Testis (tissue), 3 donors: Measurements from ENCODE around the gene TAF3. TPM values are rescaled to one million over a fixed set of nuclear protein-coding genes. Genes with fewer than 3 reads are reported as not detected.

Experiments
- DNase-seq: peaks from one replicate; pipeline ENCODE4 v3.0.0-alpha.2; 2019
- H3K27ac ChIP-seq, 2 donors: fragments of 200-600 bp; sonication (generic); one replicate each; pipeline ENCODE4 v1.5.1; 2019
- H3K27me3 ChIP-seq: fragments of 200-600 bp; sonication (generic); one replicate; pipeline ENCODE4 v1.5.1; 2019
- H3K36me3 ChIP-seq: fragments of 200-600 bp; sonication (generic); one replicate; pipeline ENCODE4 v1.5.1; 2017; ENCODE audit warnings: low read depth; ENCODE audit errors: missing control alignments
- H3K4me1 ChIP-seq: fragments of 200-600 bp; sonication (generic); one replicate; pipeline ENCODE4 v1.5.1; 2019
- H3K4me3 ChIP-seq, 2 donors: fragments of 200-600 bp; sonication (generic); one replicate each; pipeline ENCODE4 v1.5.1; 2017 to 2019
- H3K9me3 ChIP-seq: fragments of 200-600 bp; sonication (generic); one replicate; pipeline ENCODE4 v1.5.1; 2017
- CTCF ChIP-seq, 3 experiments: fragments of 450-650 bp in 2 of 3; fragments of 200-600 bp in 1 of 3; sonication (generic) in 1 of 3; IDR thresholded peaks; one replicate each; pipeline ENCODE4 v1.5.1; 2016 to 2019; ENCODE audit warnings: antibody characterized with exemption in 3 of 3, mild to moderate bottlenecking in 2 of 3, moderate library complexity in 1 of 3
- POLR2A ChIP-seq: fragments of 450-650 bp; IDR thresholded peaks from one replicate; pipeline ENCODE4 v1.6.1; 2017; ENCODE audit warnings: antibody characterized with exemption, mild to moderate bottlenecking, moderate library complexity
- WGBS, 2 donors: methylation state at CpG; one replicate each; pipeline ENCODE4 v1.1.5; 2018; 5-methylcytosine and 5-hydroxymethylcytosine counted together
- intact Hi-C: fragments of 100-400 bp; cut with DNase I; formaldehyde crosslinking; loops from one replicate; pipeline ENCODE4 v1.15.1; 2023; ENCODE audit warnings: low total_unique reads
- polyA plus RNA-seq: library from polyadenylated mRNA; stranded (reverse); fragments of 350-450 nt; fragmentation: Illumina TruSeq; extraction: RNeasy Lipid Tissue Mini Kit (QIAGEN cat#74804); gene quantifications from one replicate; pipeline ENCODE4 v1.2.3, GENCODE V29; 2014; ENCODE audit warnings: low read depth, low replicate concordance; ENCODE audit not compliant: insufficient read depth
- total RNA-seq, 2 donors: library from RNA; depleted of rRNA; stranded (reverse); fragments of >200 nt; gene quantifications; one replicate each; pipeline ENCODE4 v1.2.3, GENCODE V29; 2016

The TAF3 gene
- total and polyA plus RNA-seq, 3 donors from 2014 or later: 7.0 to 33.0 (median 32.8) TPM

DNA sequence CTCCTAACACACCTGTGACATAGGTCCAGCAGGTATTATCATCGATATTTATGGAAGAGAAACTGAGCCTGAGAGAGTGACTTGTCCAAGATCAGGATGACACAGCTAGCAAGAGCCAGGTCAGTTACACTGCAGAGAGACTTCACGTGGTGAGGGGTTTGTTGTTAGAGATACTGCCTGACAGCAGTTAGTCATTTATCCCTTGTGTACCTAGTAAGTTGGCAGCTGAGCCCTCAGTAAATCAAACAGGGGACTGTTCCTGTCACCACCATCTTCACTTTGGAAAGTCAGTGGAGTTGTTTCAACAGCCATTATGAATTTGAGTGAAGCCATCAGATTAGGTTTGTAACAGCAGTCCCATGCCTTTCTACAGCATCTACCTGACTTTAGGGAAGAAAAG lies 148.7 kb downstream of the TAF3 start:
- H3K36me3 ChIP-seq: no peaks in the 10 kb centered on the region
- no peak overlapping the region for H3K4me3 ChIP-seq
- intact Hi-C loops: no loop called here
- no peak for TF ChIP-seq POLR2A
- no peak overlapping the region for H3K27ac ChIP-seq
- no peaks in the 10 kb centered on the region for H3K27me3 ChIP-seq
- no peaks in the 10 kb centered on the region for H3K4me1 ChIP-seq
- WGBS, 2 donors: 87 to 88% methylated on average over 2 of the region's 2 CpGs
- DNase-seq: no peak
- no peaks in the 10 kb centered on the region for H3K9me3 ChIP-seq

GRCh38 chr10:7968510-7969112 lies 150.3 kb downstream of the TAF3 start:
- no peaks in the 10 kb centered on the region for H3K36me3 ChIP-seq
- no peak overlapping the region for H3K4me3 ChIP-seq
- 78 to 88% methylated on average over 1 of the region's 1 CpG for WGBS, 2 donors
- TF ChIP-seq POLR2A (no peak), CTCF (IDR thresholded peaks at IDR 0.05) (no peak)
- no peaks in the 10 kb centered on the region for H3K27me3 ChIP-seq
- H3K9me3 ChIP-seq: no peaks in the 10 kb centered on the region
- intact Hi-C loops: no loop called here
- no peak for DNase-seq
- H3K27ac ChIP-seq: no peak overlapping the region
- no peaks in the 10 kb centered on the region for H3K4me1 ChIP-seq

- 81 to 82% methylated on average over 6 of the region's 6 CpGs for WGBS, 2 donors
- Histone ChIP-seq H3K9me3 (no peaks in the 10 kb centered on the region), H3K4me3 (no peak overlapping the region), H3K4me1 (no peaks in the 10 kb centered on the region), H3K36me3 (no peaks in the 10 kb centered on the region), H3K27ac (no peak overlapping the region), H3K27me3 (no peaks in the 10 kb centered on the region)
- no peak for DNase-seq
- no peak for TF ChIP-seq POLR2A
- no peak for TF ChIP-seq CTCF (IDR thresholded peaks at IDR 0.05)
- intact Hi-C loops: no loop called here
Observed at GRCh38 chr10:7969623-7970022, 151.3 kb downstream of the TAF3 start.

- no peaks in the 10 kb centered on the region for H3K36me3 ChIP-seq
- TF ChIP-seq CTCF (IDR thresholded peaks at IDR 0.05): no peak
- TF ChIP-seq POLR2A: no peak
- intact Hi-C loops: no loop called here
- 84 to 88% methylated on average over 3 of the region's 3 CpGs for WGBS, 2 donors
- no peaks in the 10 kb centered on the region for H3K4me1 ChIP-seq
- DNase-seq: no peak
- no peaks in the 10 kb centered on the region for H3K27me3 ChIP-seq
- no peaks in the 10 kb centered on the region for H3K9me3 ChIP-seq
- H3K27ac ChIP-seq: no peak overlapping the region
- no peak overlapping the region for H3K4me3 ChIP-seq
Observed at GRCh38 chr10:7971949-7972348, 153.6 kb downstream of the TAF3 start.

DNA sequence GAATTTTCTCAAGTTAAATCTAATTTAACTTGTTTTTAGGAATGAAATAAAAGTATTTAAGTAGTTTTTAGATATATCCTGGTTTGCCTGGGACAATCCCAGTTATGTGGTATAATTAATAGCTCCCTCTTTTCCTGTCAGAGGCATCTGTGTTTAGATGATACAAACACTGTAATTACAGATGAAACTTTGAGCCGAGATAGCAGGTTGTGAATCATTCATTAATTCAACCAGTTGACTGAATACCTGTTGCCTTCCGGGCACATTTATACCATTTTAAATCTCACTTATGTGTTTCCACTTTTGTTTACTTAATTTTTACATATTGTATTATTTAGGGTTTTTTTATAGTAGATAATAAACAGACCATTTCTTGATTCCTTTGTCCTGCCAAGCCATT lies 154.1 kb downstream of the TAF3 start:
- Histone ChIP-seq H3K4me3 (no peak overlapping the region), H3K27ac (no peak overlapping the region), H3K9me3 (no peaks in the 10 kb centered on the region), H3K27me3 (no peaks in the 10 kb centered on the region), H3K36me3 (no peaks in the 10 kb centered on the region), H3K4me1 (no peaks in the 10 kb centered on the region)
- 91 to 92% methylated on average over 2 of the region's 2 CpGs for WGBS, 2 donors
- intact Hi-C loops: no loop called here
- DNase-seq: no peak
- TF ChIP-seq CTCF (IDR thresholded peaks at IDR 0.05) (no peak), POLR2A (no peak)
